Ascending aorta (tissue), 2 donors: ENCODE data around the gene LHX6. TPM values are rescaled to one million over a fixed set of nuclear protein-coding genes. Genes with fewer than 3 reads are reported as not detected.
A peak's percentile ranks its signal among the peaks of the same experiment; 100 is the strongest.

Experiments
- DNase-seq, 2 donors: peaks; one replicate each; pipeline ENCODE4 v3.0.0-alpha.2; 2019; ENCODE audit warnings: low spot score in 2 of 2
- H3K27ac ChIP-seq, 2 donors: fragments of 200-600 bp; sonication (generic); one replicate each; pipeline ENCODE4 v1.5.1; 2016 to 2017; ENCODE audit warnings: mild to moderate bottlenecking in 1 of 2
- H3K27me3 ChIP-seq: fragments of 200-600 bp; sonication (generic); one replicate; pipeline ENCODE4 v1.5.1; 2017
- H3K36me3 ChIP-seq, 2 donors: fragments of 200-600 bp; sonication (generic); one replicate each; pipeline ENCODE4 v1.5.1; 2016
- H3K4me1 ChIP-seq, 2 donors: fragments of 200-600 bp; sonication (generic); one replicate each; pipeline ENCODE4 v1.5.1; 2016 to 2017; ENCODE audit warnings: mild to moderate bottlenecking in 1 of 2
- H3K4me3 ChIP-seq, 2 donors: fragments of 200-600 bp; sonication (generic); one replicate each; pipeline ENCODE4 v1.5.1; 2016 to 2017; ENCODE audit warnings: mild to moderate bottlenecking in 1 of 2
- H3K9me3 ChIP-seq, 2 donors: fragments of 200-600 bp; sonication (generic); one replicate each; pipeline ENCODE4 v1.5.1; 2016
- intact Hi-C: fragments of 100-400 bp; cut with DNase I; formaldehyde crosslinking; loops from one replicate; pipeline ENCODE4 v1.15.1; 2023
- total RNA-seq: library from RNA; depleted of rRNA; stranded (reverse); fragments of >200 nt; gene quantifications from one replicate; pipeline ENCODE4 v1.1.0, GENCODE V29; 2016
- TF ChIP-seq, protein P1 (sequence below), 3 experiments: fragments of 200-600 bp in 2 of 3; fragments of 450-650 bp in 1 of 3; sonication (generic) in 2 of 3; IDR thresholded peaks; one replicate each; pipeline ENCODE4 v1.5.1; 2016 to 2019; ENCODE audit warnings: antibody characterized with exemption in 3 of 3, mild to moderate bottlenecking in 1 of 3, moderate library complexity in 1 of 3

The LHX6 gene
- total RNA-seq, 1 donor from 2014 or later: 141 TPM

GRCh38 chr9:122213102-122213588 lies 15.6 kb downstream of the LHX6 start:
- H3K27ac ChIP-seq: no peak overlapping the region
- DNase-seq: no peak
- H3K27me3 ChIP-seq: peaks cover 10% of the 10 kb centered on the region
- H3K4me3 ChIP-seq: peak overlapping the region; percentile 38 to 61
- H3K4me1 ChIP-seq: peaks cover 7% of the 10 kb centered on the region in 2 donors
- H3K36me3 ChIP-seq: no peaks in the 10 kb centered on the region
- TF ChIP-seq, protein P1, sequence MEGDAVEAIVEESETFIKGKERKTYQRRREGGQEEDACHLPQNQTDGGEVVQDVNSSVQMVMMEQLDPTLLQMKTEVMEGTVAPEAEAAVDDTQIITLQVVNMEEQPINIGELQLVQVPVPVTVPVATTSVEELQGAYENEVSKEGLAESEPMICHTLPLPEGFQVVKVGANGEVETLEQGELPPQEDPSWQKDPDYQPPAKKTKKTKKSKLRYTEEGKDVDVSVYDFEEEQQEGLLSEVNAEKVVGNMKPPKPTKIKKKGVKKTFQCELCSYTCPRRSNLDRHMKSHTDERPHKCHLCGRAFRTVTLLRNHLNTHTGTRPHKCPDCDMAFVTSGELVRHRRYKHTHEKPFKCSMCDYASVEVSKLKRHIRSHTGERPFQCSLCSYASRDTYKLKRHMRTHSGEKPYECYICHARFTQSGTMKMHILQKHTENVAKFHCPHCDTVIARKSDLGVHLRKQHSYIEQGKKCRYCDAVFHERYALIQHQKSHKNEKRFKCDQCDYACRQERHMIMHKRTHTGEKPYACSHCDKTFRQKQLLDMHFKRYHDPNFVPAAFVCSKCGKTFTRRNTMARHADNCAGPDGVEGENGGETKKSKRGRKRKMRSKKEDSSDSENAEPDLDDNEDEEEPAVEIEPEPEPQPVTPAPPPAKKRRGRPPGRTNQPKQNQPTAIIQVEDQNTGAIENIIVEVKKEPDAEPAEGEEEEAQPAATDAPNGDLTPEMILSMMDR (IDR thresholded peaks at IDR 0.05): no peak
- no peaks in the 10 kb centered on the region for H3K9me3 ChIP-seq
- intact Hi-C loops: no loop called here

DNA sequence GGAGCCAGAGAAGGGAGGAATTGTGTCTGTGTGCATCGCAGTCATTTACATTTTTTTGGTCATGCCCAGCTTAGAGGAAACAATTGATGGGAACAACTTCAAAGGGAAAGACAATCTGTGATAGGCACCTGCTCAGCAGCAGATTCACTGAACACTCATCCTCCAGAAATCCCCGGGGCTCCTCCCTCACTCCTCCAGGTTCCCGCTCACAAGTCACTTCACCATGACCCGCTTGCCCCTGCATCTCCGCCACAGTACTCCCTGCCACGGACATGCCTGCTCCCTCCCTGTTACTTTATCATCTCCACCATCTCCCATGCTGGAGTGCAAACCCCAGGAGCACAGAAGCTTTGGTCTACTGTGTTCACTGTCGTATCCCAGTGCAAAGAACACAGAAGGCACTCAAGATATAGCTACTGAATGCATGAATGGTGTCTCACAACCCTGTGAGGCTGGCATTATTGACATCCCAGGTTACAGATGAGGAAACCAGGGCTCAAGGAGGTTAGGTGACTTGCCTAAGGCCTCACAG lies 16.2 kb downstream of the LHX6 start:
- H3K9me3 ChIP-seq: no peaks in the 10 kb centered on the region
- no peak overlapping the region for H3K27ac ChIP-seq
- DNase-seq: no peak
- intact Hi-C loops: no loop called here
- H3K36me3 ChIP-seq: no peaks in the 10 kb centered on the region
- TF ChIP-seq, protein P1 (IDR thresholded peaks at IDR 0.05): no peak
- H3K4me3 ChIP-seq: no peak overlapping the region
- H3K27me3 ChIP-seq: peaks cover 10% of the 10 kb centered on the region
- H3K4me1 ChIP-seq: peaks cover 7% of the 10 kb centered on the region in 2 donors

- Histone ChIP-seq H3K27me3 (peaks cover 8% of the 10 kb centered on the region), H3K27ac (no peak overlapping the region), H3K4me3 (no peak overlapping the region), H3K4me1 (peaks cover 7% of the 10 kb centered on the region in 2 donors), H3K9me3 (no peaks in the 10 kb centered on the region), H3K36me3 (no peaks in the 10 kb centered on the region)
- intact Hi-C loops: no loop called here
- TF ChIP-seq, protein P1 (IDR thresholded peaks at IDR 0.05): no peak
- DNase-seq: no peak
Observed at GRCh38 chr9:122209451-122209850, 19.3 kb downstream of the LHX6 start.

GRCh38 chr9:122207096-122207495 lies 21.7 kb downstream of the LHX6 start:
- intact Hi-C loops: no loop called here
- H3K36me3 ChIP-seq: no peaks in the 10 kb centered on the region
- H3K9me3 ChIP-seq: no peaks in the 10 kb centered on the region
- no peak for DNase-seq
- no peak overlapping the region for H3K4me3 ChIP-seq
- no peaks in the 10 kb centered on the region for H3K27me3 ChIP-seq
- no peak overlapping the region for H3K27ac ChIP-seq
- TF ChIP-seq, protein P1 (IDR thresholded peaks at IDR 0.05): no peak
- no peaks in the 10 kb centered on the region for H3K4me1 ChIP-seq

GRCh38 chr9:122206118-122207046 lies 22.4 kb downstream of the LHX6 start:
- TF ChIP-seq, protein P1 (IDR thresholded peaks at IDR 0.05): no peak
- intact Hi-C loops: no loop called here
- no peak overlapping the region for H3K4me3 ChIP-seq
- no peak overlapping the region for H3K27ac ChIP-seq
- H3K36me3 ChIP-seq: no peaks in the 10 kb centered on the region
- no peaks in the 10 kb centered on the region for H3K27me3 ChIP-seq
- H3K4me1 ChIP-seq: no peaks in the 10 kb centered on the region
- no peaks in the 10 kb centered on the region for H3K9me3 ChIP-seq
- no peak for DNase-seq
